Measurements from ENCODE around the gene SLC6A18. TPM values are rescaled to one million over a fixed set of nuclear protein-coding genes. Genes with fewer than 3 reads are reported as not detected.

The SLC6A18 gene
- total and polyA plus RNA-seq, 12 donors, result not detected

DNA sequence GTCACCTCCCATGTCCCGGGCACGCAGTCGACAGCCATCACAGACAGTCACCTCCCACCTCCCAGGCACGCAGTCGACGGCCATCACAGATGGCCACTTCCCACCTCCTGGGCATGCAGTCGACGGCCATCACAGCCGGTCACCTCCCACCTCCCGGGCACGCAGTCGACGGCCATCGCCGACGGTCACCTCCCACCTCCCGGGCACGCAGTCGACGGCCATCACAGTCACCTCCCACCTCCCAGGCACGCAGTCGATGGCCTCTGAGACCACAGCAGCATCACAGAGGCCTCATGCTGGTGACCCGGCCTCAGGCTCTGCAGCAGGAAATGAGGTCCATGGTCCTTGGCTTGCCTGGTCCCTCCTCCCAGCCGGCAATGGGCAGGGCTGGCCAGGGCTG, 29.3 kb upstream of the SLC6A18 start:
- no peak for TF ChIP-seq CTCF (IDR thresholded peaks at IDR 0.05)
- Histone ChIP-seq H3K4me1 (no peaks in the 10 kb centered on the region), H3K27me3 (peaks cover 0 to 53% (median 51%) of the 10 kb centered on the region in 7 donors), H3K9me3 (no peaks in the 10 kb centered on the region), H3K4me3 (no peak overlapping the region), H3K27ac (no peak overlapping the region), H3K36me3 (no peaks in the 10 kb centered on the region)
- whole genome bisulfite sequencing, 2 donors, result 75 to 76% methylated on average over 24 of the region's 24 CpGs
- ATAC-seq (peak in 1 of 8 donors; percentile 14), DNase-seq (no peak)
- intact Hi-C loops (cut with DNase I), result no loop called here

DNA sequence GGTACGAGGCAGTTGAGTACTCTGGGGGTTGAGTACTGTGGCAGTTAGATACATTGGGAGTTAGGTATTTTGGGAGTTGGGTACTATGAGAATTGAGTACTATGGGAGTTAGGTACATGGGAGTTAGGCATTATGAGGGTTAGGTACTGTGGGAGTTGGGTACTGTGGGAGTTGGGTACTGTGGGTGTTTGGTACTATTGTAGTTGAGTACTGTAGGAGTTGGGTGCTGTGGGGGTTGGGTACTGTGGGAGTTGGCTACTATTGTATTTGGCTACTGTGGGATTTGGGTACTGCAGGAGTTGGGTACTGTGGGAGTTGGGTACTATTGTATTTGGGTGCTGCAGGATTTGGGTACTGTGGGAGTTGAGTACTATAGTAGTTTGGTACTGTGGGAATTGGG, 28.6 kb upstream of the SLC6A18 start:
- Histone ChIP-seq H3K4me1 (no peaks in the 10 kb centered on the region), H3K4me3 (no peak overlapping the region), H3K27ac (no peak overlapping the region), H3K36me3 (no peaks in the 10 kb centered on the region), H3K9me3 (no peaks in the 10 kb centered on the region), H3K27me3 (peaks cover 0 to 58% (median 56%) of the 10 kb centered on the region in 7 donors)
- no peak for ATAC-seq
- DNase-seq, result no peak
- TF ChIP-seq CTCF (IDR thresholded peaks at IDR 0.05), result no peak
- intact Hi-C loops (cut with DNase I), result no loop called here
- WGBS, 2 donors, result 44 to 61% methylated on average over 1 of the region's 1 CpG

GRCh38 chr5:1197876-1198666, 27.1 kb upstream of the SLC6A18 start:
- Histone ChIP-seq H3K27ac (no peak overlapping the region), H3K4me1 (no peaks in the 10 kb centered on the region), H3K9me3 (no peaks in the 10 kb centered on the region), H3K4me3 (no peak overlapping the region), H3K36me3 (no peaks in the 10 kb centered on the region), H3K27me3 (peaks cover 0 to 71% (median 56%) of the 10 kb centered on the region in 7 donors)
- no peak for ATAC-seq
- no peak for DNase-seq
- 83 to 85% methylated on average over 7 of the region's 7 CpGs for WGBS, 2 donors
- no peak for TF ChIP-seq CTCF (IDR thresholded peaks at IDR 0.05)
- intact Hi-C loops (cut with DNase I), result no loop called here

- no peak for ATAC-seq
- Histone ChIP-seq H3K9me3 (no peaks in the 10 kb centered on the region), H3K27me3 (peaks cover 0 to 82% (median 61%) of the 10 kb centered on the region in 7 donors), H3K36me3 (no peaks in the 10 kb centered on the region), H3K27ac (no peak overlapping the region), H3K4me1 (no peaks in the 10 kb centered on the region), H3K4me3 (no peak overlapping the region)
- TF ChIP-seq CTCF (IDR thresholded peaks at IDR 0.05), result no peak
- no peak for DNase-seq
- intact Hi-C loops (cut with DNase I), result no loop called here
Measured at GRCh38 chr5:1199340-1199648, 25.9 kb upstream of the SLC6A18 start.

All from heart right ventricle (tissue), 16 donors.